Measurements from ENCODE around the gene GAK.

- TF ChIP-seq CTCF (IDR thresholded peaks at IDR 0.05) (no peak), POLR2A (IDR thresholded peaks at IDR 0.05) (no peak)
Measured at GRCh38 chr4:949656-950055, 17.5 kb upstream of the GAK start.

Measured in gastroesophageal sphincter (tissue), 3 donors.